Superior temporal gyrus (tissue), 1 donor: ENCODE measurements around the gene PIAS1.
"Not testable (repeated sequence)": the region's sequence is repeated elsewhere in the genome, so short reads cannot be mapped to it uniquely, and the experiment has no call there.

Source experiments
- DNase-seq: peaks from one replicate; pipeline ENCODE4 v3.0.0-alpha.2; 2016; ENCODE audit errors: extremely low spot score

Gene PIAS1

DNA sequence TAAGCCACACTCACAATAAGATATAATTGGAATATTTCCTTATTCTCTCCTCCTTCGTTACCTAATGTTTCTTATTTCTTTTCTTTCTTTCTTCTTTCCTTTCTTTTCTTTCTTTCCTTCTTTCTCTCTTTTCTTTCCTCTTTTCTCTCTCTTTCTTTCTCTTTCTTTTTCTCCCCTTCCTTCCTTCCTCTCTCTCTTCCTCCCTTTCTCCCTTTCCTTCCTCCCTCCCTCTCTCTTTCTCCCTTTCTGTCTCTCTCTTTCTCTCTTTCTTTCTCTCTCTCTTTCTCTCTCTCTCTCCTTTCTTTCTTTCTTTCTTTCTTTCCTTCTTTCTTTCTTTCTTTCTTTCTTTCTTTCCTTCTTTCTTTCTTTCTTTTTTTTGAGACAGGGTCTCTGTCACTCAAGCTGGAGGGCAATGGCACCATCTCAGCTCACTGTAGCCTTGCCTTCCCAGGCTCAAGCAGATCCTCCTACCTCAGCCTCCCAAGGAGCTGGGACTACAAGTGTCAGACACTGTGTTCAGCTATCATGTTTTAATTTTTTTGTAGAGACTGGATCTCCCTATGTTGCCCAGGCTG, 19.3 kb upstream of the PIAS1 start:
- no peak for DNase-seq

GRCh38 chr15:68038246-68038645, 15.9 kb upstream of the PIAS1 start:
- no peak for DNase-seq

DNA sequence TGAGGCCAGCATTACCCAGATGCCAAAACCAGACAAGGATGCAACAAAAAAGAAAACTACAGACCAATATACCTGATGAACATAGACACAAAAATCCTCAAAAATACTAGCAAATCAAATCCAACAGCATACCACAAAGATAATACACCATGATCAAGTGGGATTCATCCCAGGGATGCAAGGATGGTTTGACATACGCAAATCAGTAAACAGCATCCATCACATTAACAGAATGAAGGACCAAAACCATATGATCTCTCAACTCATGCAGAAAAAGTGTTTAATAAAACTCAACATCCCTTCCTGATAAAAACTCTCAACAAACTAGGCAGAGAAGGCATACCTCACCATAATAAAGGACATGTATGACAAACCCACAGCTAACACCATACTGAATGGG, 14.0 kb upstream of the PIAS1 start:
- DNase-seq = no peak

- DNase-seq = no peak
Observed at GRCh38 chr15:68042156-68042854, 11.8 kb upstream of the PIAS1 start.

DNA sequence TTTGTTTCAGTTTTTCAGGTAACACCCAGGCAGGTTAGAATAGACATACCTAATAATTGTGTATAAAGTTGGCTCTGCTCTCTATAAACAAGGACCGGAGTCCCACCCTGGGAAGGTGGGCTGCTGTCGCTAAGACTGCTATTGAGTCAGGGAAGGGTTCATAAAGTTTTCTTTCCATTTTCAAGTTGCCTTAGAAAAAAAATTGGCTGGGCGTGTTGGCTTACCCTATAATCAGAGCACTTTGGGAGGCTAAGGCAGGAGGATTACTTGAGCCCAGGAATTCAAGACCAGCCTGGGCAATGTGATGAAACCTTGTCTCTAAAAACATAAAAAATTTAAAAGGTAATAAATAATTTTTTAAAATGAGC, 11.3 kb upstream of the PIAS1 start:
- DNase-seq = no peak

- DNase-seq = no peak
Observed at GRCh38 chr15:68045289-68046265, 8.5 kb upstream of the PIAS1 start.

DNA sequence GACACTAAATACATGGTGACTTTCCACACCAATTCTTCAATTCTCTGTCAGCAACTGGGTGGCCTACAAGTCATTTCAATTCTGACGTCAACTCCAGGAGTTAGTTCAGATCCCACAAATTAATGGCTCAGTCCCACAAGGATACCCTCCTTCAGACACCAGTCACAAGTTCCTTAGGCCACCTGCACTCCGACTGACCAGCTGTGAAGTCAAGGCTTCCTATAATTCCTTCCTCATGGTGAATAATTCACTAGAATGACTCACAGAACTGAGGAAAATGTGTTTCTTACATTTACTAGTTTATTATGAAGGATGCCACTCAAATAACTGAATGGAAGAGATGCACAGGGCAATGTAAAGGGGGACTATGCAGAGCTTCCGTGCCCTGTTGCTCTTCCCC, 6.3 kb upstream of the PIAS1 start:
- DNase-seq = no peak

- no peak for DNase-seq
Observed at GRCh38 chr15:68051109-68051508, 3.0 kb upstream of the PIAS1 start.

DNA sequence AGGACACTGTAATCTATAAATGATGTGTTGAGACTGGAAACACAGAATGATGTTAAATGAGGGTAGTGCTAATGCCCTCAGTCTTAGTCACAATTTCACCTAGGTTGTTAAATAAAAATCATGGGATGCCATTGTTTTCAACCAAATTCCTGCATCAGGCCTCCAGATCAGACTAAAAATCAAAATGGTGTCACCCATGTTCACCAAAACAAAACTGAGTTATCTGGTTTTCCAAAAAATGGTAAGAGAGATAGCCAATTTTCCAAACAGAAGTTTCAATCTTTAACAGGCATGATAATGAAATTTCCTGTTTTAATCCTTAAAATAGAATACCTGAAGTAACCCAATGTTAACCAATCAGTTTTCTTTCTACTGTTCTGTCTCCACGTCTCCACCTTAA, 2.2 kb upstream of the PIAS1 start:
- DNase-seq = no peak

GRCh38 chr15:68052431-68052830, 1.7 kb upstream of the PIAS1 start:
- no peak for DNase-seq

DNA sequence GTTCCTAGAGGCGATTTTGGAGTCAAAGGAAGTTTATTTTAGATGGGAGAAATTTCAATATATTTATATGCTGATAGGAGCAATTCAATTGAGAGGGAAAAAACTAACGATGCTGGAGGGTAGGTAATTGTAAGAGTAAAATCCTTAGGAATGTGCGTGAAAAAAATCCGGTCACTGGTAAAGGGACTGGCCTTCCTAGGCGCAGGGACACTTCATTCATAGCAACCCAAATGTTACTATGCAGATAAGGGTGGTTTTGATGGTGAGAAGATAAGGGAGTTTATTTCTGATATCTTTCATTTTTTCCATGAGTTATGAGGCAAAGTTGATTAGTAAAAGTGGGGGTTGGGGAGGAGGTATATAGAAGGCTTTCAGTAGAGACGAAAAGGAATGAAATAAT, 1.1 kb upstream of the PIAS1 start:
- DNase-seq = no peak

GRCh38 chr15:68054628-68055223, 611 bp downstream of the PIAS1 start:
- DNase-seq = no peak

GRCh38 chr15:68055224-68055705, 1.1 kb downstream of the PIAS1 start:
- DNase-seq = peak; percentile 49

- no peak for DNase-seq
Observed at GRCh38 chr15:68056097-68056865, 2.2 kb downstream of the PIAS1 start.

DNA sequence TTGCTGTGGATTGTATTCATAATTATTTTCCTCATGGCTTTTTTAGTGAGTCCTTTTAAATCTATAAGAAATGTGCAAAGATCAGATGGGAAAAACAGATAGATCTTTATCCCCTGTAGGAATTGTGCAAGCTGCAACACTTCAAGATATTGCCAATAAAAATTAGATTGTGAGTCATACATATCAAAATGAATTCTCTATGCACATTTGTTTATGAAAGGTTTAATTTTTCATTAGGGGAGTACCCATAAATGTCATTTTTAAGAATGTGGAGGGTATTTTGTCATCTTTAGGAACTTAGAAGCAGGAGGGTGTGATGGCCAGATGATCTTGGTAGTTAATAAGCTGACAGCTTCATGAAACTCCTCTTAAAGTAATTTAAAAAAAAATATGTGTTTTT, 2.9 kb downstream of the PIAS1 start:
- DNase-seq = no peak

DNA sequence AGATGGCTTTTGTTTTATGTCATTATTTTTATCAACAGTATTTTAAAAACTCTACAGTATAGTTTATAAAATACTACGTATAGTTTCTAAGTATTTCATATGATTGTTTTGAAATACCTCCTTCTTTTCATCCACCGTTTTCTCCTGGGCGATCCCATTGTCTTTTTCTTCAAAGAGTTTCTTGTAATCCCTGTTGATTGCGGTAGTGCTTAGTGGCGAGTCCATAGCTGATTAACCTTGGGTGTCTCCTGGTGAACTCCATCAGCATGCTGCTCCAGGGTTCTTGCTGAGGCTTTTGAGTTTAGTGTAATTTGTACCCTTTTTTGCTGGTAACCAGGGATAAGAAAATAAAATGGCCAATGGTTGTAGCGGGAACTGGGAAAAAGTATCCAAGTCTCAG, 3.6 kb downstream of the PIAS1 start:
- DNase-seq = no peak

DNA sequence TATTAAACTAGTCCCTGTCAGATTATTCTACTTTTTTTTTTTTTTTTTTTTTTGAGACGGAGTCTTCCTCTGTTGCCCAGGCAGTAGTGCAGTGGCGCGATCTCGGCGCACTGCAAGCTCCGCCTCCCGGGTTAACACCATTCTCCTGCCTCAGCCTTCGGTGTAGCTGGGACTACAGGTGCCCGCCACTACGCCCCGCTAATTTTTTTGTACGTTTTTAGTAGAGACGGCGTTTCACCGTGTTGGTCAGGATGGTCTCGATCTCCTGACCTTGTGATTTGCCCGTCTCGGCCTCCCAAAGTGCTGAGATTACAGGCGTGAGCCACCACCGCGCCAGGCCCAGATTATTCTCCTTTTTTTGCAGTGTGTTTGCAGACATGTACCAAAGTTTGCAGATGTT, 4.9 kb downstream of the PIAS1 start:
- DNase-seq = not testable (repeated sequence)

DNA sequence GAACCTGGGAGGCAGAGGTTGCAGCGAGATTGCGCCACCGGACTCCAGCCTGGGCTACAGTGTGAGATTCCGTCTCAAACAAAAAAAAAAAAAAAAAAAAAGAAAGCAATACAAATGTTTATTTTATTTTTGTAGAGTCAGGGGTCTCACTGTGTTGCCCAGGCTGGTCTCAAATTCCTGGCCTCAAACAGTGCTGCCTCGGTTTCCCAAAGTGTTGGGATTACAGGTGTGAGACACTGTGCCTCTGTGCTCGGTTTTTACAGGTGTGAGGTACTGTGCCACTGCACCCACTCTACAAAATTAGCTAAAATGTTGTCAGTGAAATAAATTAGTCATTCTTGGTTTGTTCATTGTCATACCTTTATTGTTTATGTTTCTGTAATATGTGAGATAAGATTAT, 5.5 kb downstream of the PIAS1 start:
- no peak for DNase-seq

DNA sequence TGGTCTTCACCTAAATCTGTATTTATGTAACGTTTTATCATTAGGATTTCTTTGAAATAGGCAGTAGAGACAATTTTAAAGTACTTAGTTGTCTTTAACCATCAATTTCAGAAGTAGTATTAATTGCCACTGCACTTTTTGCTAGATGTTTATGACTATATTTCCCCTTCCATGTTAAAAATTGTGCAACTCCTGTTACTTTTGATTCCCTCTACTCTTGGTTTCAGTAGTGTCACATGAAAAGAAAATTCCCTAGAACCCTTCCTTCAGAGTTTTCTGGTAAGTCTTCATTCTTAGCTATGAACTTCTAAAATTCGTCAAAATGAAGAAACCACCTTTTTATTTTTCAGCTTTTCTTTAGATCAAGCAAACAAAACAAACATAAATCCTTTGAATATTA, 7.1 kb downstream of the PIAS1 start:
- no peak for DNase-seq

GRCh38 chr15:68061602-68062001, 7.5 kb downstream of the PIAS1 start:
- no peak for DNase-seq

DNA sequence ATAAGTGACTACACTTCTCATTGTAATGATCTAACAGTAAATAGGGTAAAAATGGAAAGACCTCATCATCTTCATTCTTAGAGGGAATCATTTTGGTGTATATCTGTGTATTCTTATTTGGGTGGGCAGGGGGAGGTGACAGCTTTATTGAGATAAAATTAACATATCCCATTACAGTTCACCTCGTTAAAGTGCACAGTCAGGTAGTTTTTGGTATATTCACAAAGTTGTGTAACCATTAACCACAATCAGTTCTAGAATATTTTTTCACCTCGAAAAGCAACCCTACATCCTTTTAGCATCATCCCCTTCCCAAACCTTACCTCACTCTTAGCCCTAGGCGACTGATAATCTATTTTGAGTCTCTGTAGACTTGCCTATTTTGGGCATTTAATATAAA, 8.1 kb downstream of the PIAS1 start:
- no peak for DNase-seq
